ENCODE results near the gene MGMT. TPM values are rescaled to one million over a fixed set of nuclear protein-coding genes. Genes with fewer than 3 reads are reported as not detected.

The MGMT gene
- total RNA-seq, 2 donors from 2014 or later, result 28.6 to 33.7 TPM

- H3K4me3 Mint-ChIP-seq, result no peak overlapping the region
- peak; percentile 56 for DNase-seq
- no peaks in the 10 kb centered on the region for H3K4me1 Mint-ChIP-seq
- H3K27ac Mint-ChIP-seq, result no peak overlapping the region
- TF ChIP-seq, protein P1, sequence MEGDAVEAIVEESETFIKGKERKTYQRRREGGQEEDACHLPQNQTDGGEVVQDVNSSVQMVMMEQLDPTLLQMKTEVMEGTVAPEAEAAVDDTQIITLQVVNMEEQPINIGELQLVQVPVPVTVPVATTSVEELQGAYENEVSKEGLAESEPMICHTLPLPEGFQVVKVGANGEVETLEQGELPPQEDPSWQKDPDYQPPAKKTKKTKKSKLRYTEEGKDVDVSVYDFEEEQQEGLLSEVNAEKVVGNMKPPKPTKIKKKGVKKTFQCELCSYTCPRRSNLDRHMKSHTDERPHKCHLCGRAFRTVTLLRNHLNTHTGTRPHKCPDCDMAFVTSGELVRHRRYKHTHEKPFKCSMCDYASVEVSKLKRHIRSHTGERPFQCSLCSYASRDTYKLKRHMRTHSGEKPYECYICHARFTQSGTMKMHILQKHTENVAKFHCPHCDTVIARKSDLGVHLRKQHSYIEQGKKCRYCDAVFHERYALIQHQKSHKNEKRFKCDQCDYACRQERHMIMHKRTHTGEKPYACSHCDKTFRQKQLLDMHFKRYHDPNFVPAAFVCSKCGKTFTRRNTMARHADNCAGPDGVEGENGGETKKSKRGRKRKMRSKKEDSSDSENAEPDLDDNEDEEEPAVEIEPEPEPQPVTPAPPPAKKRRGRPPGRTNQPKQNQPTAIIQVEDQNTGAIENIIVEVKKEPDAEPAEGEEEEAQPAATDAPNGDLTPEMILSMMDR (conservative IDR thresholded peaks at IDR 0.05), result no peak
- H3K27ac ChIP-seq (ENCODE audit: low read depth, low read length), result no peak overlapping the region
- WGBS, 2 experiments (ENCODE audit: insufficient coverage in 1 of 2, insufficient read length in 1 of 2), result 95 to 100% methylated on average over 2 to 11 of the region's 11 CpGs
- H3K4me3 ChIP-seq (ENCODE audit: low read length), result no peak overlapping the region
- no peaks in the 10 kb centered on the region for H3K9me3 ChIP-seq (ENCODE audit: control insufficient read depth, low read length)
- no peaks in the 10 kb centered on the region for H3K27me3 Mint-ChIP-seq (ENCODE audit: insufficient read depth)
- no peaks in the 10 kb centered on the region for H3K4me1 ChIP-seq (ENCODE audit: control insufficient read depth, insufficient read depth, low read length)
- no peak overlapping the region for H3K9ac ChIP-seq (ENCODE audit: extremely low read depth, low read length, poor library complexity, severe bottlenecking)
- H3K36me3 ChIP-seq (ENCODE audit: control insufficient read depth, insufficient read depth, low read length), result no peaks in the 10 kb centered on the region
- H3K36me3 Mint-ChIP-seq (ENCODE audit: low read depth), result peaks cover 8% of the 10 kb centered on the region
- no peaks in the 10 kb centered on the region for H3K27me3 ChIP-seq (ENCODE audit: control insufficient read depth, insufficient read depth, low read length, poor library complexity, severe bottlenecking)
- no peaks in the 10 kb centered on the region for H3K9me3 Mint-ChIP-seq
Measured at GRCh38 chr10:129773359-129773990, 306.4 kb downstream of the MGMT start.

GRCh38 chr10:129774082-129774735 is 307.2 kb downstream of the MGMT start:
- H3K4me3 Mint-ChIP-seq, result no peak overlapping the region
- peaks cover 6% of the 10 kb centered on the region for H3K36me3 Mint-ChIP-seq (ENCODE audit: low read depth)
- H3K4me1 Mint-ChIP-seq, result no peaks in the 10 kb centered on the region
- peak; percentile 32 for DNase-seq
- Histone ChIP-seq H3K27me3 (ENCODE audit: control insufficient read depth, insufficient read depth, low read length, poor library complexity, severe bottlenecking) (no peaks in the 10 kb centered on the region), H3K4me3 (ENCODE audit: low read length) (no peak overlapping the region), H3K27ac (ENCODE audit: low read depth, low read length) (no peak overlapping the region), H3K9me3 (ENCODE audit: control insufficient read depth, low read length) (no peaks in the 10 kb centered on the region), H3K9ac (ENCODE audit: extremely low read depth, low read length, poor library complexity, severe bottlenecking) (no peak overlapping the region), H3K36me3 (ENCODE audit: control insufficient read depth, insufficient read depth, low read length) (no peaks in the 10 kb centered on the region), H3K4me1 (ENCODE audit: control insufficient read depth, insufficient read depth, low read length) (no peaks in the 10 kb centered on the region)
- TF ChIP-seq, protein P1 (conservative IDR thresholded peaks at IDR 0.05), result no peak
- WGBS, 2 experiments (ENCODE audit: insufficient coverage in 1 of 2, insufficient read length in 1 of 2), result 95% methylated on average over 7 to 14 of the region's 14 CpGs
- no peaks in the 10 kb centered on the region for H3K27me3 Mint-ChIP-seq (ENCODE audit: insufficient read depth)
- H3K9me3 Mint-ChIP-seq, result no peaks in the 10 kb centered on the region
- H3K27ac Mint-ChIP-seq, result no peak overlapping the region

DNA sequence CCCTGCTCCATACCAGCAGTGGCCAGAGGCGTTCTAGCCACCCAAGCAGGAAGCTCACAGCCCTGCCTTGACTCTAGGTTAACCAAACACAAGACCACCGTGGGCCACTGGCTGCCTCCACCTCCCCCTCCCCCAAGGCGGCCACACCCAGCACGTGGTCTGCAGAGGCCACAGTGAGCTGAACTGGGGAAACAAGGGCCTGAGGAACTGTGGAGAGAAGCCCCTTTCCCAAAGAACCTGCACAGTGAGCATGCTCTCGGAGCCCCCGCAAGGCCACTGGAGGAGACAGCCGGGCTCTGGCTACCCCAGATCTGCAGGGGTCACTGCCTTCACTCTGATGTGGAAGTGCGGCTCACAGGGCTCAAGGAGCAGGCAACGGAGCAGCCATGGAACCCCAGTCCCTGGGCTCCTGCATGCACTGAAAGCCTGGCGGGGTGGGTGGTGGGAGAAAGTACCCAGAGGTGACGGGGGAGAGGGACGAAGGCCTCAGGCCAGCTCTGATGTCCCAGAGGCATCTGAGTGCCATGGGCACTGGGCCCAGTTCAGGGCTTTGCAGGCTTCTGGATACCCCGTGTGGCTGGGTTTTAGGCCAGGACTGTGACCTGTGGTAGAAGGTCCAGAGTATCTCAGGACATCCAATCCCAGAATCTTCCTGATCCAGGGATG is 307.8 kb downstream of the MGMT start:
- TF ChIP-seq, protein P1 (conservative IDR thresholded peaks at IDR 0.05), result no peak
- H3K27me3 Mint-ChIP-seq (ENCODE audit: insufficient read depth), result no peaks in the 10 kb centered on the region
- H3K36me3 Mint-ChIP-seq (ENCODE audit: low read depth), result no peaks in the 10 kb centered on the region
- Histone ChIP-seq H3K4me1 (ENCODE audit: control insufficient read depth, insufficient read depth, low read length) (no peaks in the 10 kb centered on the region), H3K9ac (ENCODE audit: extremely low read depth, low read length, poor library complexity, severe bottlenecking) (no peak overlapping the region), H3K27ac (ENCODE audit: low read depth, low read length) (no peak overlapping the region), H3K27me3 (ENCODE audit: control insufficient read depth, insufficient read depth, low read length, poor library complexity, severe bottlenecking) (no peaks in the 10 kb centered on the region), H3K4me3 (ENCODE audit: low read length) (no peak overlapping the region), H3K9me3 (ENCODE audit: control insufficient read depth, low read length) (no peaks in the 10 kb centered on the region), H3K36me3 (ENCODE audit: control insufficient read depth, insufficient read depth, low read length) (no peaks in the 10 kb centered on the region)
- H3K4me1 Mint-ChIP-seq, result no peaks in the 10 kb centered on the region
- no peak overlapping the region for H3K27ac Mint-ChIP-seq
- DNase-seq, result peak; percentile 29
- no peaks in the 10 kb centered on the region for H3K9me3 Mint-ChIP-seq
- 93 to 98% methylated on average over 5 to 13 of the region's 13 CpGs for WGBS, 2 experiments (ENCODE audit: insufficient coverage in 1 of 2, insufficient read length in 1 of 2)
- H3K4me3 Mint-ChIP-seq, result no peak overlapping the region

Data from endodermal cell (in vitro differentiated cells).